ENCODE measurements around the gene NPR1.

DNA sequence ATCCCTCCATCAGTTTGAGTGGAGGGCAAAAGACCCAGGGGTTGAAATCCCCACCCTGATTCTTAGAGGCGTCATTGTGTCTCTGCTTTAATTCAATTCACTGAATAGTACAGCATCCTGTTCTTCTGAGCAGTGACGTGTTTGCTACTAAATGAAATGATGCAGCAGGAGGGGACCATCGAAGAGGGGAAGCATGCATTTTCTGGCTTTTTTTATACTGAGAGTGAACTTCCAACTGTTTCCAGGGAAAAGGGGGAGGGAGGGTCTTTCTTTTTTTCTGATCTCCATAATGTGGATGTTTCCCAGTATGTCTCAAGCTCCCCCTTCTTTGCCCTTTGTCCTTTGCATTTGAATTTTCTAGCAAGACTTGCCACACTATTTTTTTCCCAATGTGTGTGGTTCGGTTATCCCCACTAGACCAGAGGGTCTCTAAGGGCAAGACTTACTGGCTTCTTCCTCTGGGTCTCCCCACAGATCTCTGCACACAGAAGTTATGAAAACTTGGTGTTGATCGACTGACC is 52.0 kb downstream of the NPR1 start:
- TF ChIP-seq POLR2A (IDR thresholded peaks at IDR 0.05): no peak
- TF ChIP-seq, protein P1, sequence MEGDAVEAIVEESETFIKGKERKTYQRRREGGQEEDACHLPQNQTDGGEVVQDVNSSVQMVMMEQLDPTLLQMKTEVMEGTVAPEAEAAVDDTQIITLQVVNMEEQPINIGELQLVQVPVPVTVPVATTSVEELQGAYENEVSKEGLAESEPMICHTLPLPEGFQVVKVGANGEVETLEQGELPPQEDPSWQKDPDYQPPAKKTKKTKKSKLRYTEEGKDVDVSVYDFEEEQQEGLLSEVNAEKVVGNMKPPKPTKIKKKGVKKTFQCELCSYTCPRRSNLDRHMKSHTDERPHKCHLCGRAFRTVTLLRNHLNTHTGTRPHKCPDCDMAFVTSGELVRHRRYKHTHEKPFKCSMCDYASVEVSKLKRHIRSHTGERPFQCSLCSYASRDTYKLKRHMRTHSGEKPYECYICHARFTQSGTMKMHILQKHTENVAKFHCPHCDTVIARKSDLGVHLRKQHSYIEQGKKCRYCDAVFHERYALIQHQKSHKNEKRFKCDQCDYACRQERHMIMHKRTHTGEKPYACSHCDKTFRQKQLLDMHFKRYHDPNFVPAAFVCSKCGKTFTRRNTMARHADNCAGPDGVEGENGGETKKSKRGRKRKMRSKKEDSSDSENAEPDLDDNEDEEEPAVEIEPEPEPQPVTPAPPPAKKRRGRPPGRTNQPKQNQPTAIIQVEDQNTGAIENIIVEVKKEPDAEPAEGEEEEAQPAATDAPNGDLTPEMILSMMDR (IDR thresholded peaks at IDR 0.05 in 4 of 5, conservative IDR thresholded peaks at IDR 0.05 in 1 of 5): no peak

Measured in gastrocnemius medialis (tissue), 4 donors.